Iris pigment epithelial cell (primary cell): ENCODE measurements around the gene ARHGAP23.
A peak's percentile ranks its signal among the peaks of the same experiment; 100 is the strongest.
"Not testable (repeated sequence)": the region's sequence is repeated elsewhere in the genome, so short reads cannot be mapped to it uniquely, and the experiment has no call there.

Source experiments
- DNase-seq: peaks from one replicate; pipeline ENCODE4 v3.0.0-alpha.2; 2011; ENCODE audit warnings: low read depth

Gene ARHGAP23

GRCh38 chr17:38512473-38513058, 84.3 kb downstream of the ARHGAP23 start:
- peak; percentile 11 for DNase-seq

GRCh38 chr17:38526526-38526925, 98.3 kb downstream of the ARHGAP23 start:
- DNase-seq = not testable (repeated sequence)

GRCh38 chr17:38528141-38528540, 99.9 kb downstream of the ARHGAP23 start:
- not testable (repeated sequence) for DNase-seq

GRCh38 chr17:38530856-38531255, 102.6 kb downstream of the ARHGAP23 start:
- DNase-seq = not testable (repeated sequence)

GRCh38 chr17:38531761-38532160, 103.5 kb downstream of the ARHGAP23 start:
- not testable (repeated sequence) for DNase-seq

DNA sequence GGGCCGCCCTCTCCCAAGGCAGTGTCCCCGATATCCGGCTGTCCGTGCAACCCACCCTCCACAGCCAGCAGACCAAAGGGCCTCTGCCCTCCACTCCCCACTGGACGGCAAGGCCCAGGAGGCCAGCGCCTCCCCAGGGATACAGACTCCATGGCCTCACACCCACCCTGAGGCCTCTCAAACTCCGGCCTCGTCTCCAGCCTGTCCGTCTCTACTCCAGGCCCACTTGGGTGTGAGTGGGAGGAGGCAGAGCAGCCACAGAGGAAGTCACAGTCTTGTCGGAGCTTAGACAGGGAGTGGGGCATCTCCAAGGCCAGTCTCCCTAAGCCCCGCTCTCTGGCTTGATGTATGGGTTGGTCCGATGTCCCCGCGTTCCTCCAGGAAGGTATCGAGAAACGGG, 104.2 kb downstream of the ARHGAP23 start:
- no peak for DNase-seq

- no peak for DNase-seq
These were observed 105.0 kb downstream of the ARHGAP23 start for GRCh38 chr17:38533241-38533640.

- no peak for DNase-seq
These were observed 105.7 kb downstream of the ARHGAP23 start for GRCh38 chr17:38533866-38534497.

- DNase-seq = no peak
These were observed 106.2 kb downstream of the ARHGAP23 start for GRCh38 chr17:38534498-38534885.

DNA sequence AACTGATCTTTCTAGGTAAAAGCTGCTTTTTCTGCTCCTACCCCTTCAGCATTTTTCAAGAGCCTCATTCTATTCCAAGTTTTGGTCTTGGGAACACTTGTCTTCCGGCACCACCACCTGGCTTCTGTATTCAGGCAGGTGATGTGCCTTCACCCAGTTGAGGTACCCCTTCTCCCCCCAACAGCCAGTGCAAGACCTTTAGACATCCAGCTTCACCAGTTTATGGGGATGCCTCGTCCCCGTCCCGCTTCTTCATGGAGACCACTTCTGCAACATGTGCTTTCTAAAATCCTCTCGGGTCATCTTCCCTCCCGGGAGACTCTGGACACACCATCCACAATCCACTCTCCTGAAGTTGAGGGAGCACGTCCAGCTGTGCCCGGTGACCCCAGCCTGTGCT, 107.6 kb downstream of the ARHGAP23 start:
- DNase-seq = no peak

DNA sequence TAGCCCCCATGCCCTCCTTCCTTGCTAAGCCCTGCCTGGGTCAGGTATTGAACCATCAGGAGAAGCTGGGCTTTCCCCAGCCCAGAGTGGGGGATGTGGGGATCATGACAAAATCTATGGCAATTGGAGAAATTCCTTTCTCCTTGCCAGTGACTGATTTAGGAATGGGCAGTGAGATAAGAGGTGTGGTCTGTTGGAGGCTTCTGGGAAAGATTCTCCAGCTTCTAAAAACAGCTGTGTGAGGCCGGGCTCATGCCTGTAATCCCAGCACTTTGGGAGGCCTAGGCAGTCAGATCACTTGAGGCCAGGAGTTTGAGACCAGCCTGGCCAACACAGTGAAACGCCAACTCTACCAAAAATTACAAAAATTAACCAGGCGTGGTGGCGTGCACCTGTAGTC, 108.4 kb downstream of the ARHGAP23 start:
- no peak for DNase-seq

- no peak for DNase-seq
These were observed 110.6 kb downstream of the ARHGAP23 start for GRCh38 chr17:38538906-38539305.

- no peak for DNase-seq
These were observed 111.1 kb downstream of the ARHGAP23 start for GRCh38 chr17:38539386-38539785.

GRCh38 chr17:38540514-38541045, 112.3 kb downstream of the ARHGAP23 start:
- DNase-seq = no peak

DNA sequence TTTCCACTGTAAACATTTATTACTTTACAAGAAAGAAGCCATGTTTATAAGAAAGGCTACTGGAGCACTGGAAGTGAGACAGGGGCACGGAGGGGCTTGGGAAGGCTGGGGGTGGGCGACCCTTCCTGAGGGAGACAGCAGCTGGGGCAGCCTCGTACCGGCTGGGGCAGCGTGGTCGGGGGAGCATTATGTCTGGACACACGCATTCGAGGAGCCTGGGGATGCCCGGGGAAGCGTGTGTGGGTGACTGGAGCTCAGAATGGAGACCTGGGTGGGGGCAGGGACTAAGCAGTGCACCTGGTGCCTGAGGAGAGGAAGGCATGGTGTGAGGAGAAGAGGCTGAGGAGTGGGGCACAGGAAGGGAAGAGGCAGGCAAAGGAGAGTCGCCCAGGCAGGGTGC, 113.0 kb downstream of the ARHGAP23 start:
- DNase-seq = no peak

GRCh38 chr17:38542286-38542685, 114.0 kb downstream of the ARHGAP23 start:
- no peak for DNase-seq

- DNase-seq = no peak
These were observed 115.3 kb downstream of the ARHGAP23 start for GRCh38 chr17:38543403-38544174.

- DNase-seq = no peak
These were observed 116.0 kb downstream of the ARHGAP23 start for GRCh38 chr17:38544175-38544838.

DNA sequence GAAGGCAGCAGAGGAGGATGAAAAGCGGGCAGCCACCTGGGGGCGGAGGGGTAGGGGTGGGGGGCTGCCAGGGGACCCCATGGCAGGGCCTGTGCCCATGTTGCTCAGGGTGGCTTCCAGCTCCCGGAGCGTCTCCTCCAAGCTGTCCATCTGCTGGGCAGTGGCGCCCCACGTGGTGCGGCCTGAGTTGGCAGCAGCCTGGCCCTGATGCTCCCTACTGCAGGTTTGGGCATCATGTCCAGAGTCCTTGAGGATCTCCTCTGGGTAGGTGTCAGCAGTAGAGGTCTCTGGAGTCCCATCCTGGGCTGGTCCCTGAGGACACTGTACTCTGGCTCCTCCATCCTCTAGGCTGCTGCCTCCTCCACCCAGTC, 116.6 kb downstream of the ARHGAP23 start:
- no peak for DNase-seq

DNA sequence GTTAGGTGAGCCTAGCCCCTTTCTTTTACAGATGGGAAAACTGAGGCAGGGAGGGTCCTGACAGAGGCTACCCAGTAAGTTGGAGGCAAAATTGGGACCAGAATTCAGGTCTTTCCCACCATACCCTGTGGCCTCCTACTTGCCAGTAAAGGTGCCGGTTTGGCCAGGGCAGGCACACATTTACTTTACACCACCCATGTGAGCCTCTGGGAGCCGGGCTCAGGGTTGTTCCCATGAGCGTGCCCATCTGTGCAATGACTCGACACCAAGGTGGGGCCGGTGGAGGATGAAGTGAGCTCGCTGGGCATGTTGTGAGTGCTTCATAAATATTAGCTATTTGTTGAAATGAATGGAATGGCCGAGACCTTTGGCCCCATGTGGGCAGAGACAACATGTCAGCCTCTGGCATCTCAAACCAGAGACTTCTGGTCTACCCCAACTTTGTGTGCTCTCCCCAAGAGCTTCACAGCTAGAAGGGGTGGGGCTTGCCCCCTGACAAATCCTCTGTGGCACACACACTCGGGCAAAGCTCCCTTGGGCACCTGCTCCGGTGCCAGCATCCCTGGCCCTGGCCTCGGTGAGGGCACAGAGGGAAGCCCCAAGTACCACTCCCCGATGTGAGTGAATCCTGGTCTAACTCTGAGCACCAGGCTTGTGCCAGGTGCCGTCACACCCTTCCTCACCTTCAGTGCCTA, 117.4 kb downstream of the ARHGAP23 start:
- DNase-seq = no peak

GRCh38 chr17:38546396-38546795, 118.1 kb downstream of the ARHGAP23 start:
- no peak for DNase-seq

GRCh38 chr17:38547444-38547843, 119.2 kb downstream of the ARHGAP23 start:
- DNase-seq = no peak
